Coronary artery (tissue), 2 donors: ENCODE results near the gene NT5C3B.

ENCODE experiments used
- DNase-seq: peaks from one replicate; pipeline ENCODE4 v3.0.0-alpha.2; 2017; ENCODE audit warnings: low spot score
- H3K27ac ChIP-seq, 2 donors: fragments of 200-600 bp; sonication (generic); one replicate each; pipeline ENCODE4 v1.5.1; 2016 to 2019
- H3K4me3 ChIP-seq: fragments of 200-600 bp; sonication (generic); 2 replicates; pipeline ENCODE4 v1.5.1; 2016; ENCODE audit warnings: mild to moderate bottlenecking, moderate library complexity
- CTCF ChIP-seq: fragments of 200-600 bp; sonication (generic); IDR thresholded peaks from one replicate; pipeline ENCODE4 v1.5.1; 2019; ENCODE audit warnings: antibody characterized with exemption

Gene NT5C3B

DNA sequence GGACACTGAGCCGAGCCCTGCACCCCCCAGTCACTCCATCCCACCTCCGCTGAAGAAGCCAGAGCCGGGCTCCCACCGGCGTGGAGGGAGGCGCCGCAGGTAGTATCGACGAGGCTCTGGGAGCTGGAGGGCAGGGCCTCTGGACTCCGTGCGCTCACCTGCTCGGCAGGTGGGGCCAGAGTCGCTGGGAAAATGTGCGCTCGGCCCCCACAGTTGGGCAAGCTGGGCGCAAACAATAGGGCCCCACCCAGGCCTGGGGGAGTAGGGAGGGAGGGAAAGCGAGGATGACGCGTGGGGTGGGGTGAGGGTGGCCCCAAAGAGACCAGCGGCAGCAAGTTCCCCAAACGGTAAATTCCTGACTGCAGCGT lies 50.2 kb downstream of the NT5C3B start:
- DNase-seq: no peak
- Histone ChIP-seq H3K27ac (peak overlapping the region; percentile 72 to 84), H3K4me3 (peak overlapping the region; percentile 87)
- TF ChIP-seq CTCF: no peak

- H3K4me3 ChIP-seq: peak overlapping the region; percentile 87
- TF ChIP-seq CTCF: no peak
- no peak for DNase-seq
- H3K27ac ChIP-seq: peak overlapping the region; percentile 72 to 84
Measured at GRCh38 chr17:41785091-41785858, 50.8 kb downstream of the NT5C3B start.

GRCh38 chr17:41784207-41784744 lies 51.8 kb downstream of the NT5C3B start:
- H3K4me3 ChIP-seq: peak overlapping the region; percentile 87
- TF ChIP-seq CTCF: no peak
- H3K27ac ChIP-seq: peak overlapping the region; percentile 51 to 84
- no peak for DNase-seq

GRCh38 chr17:41782142-41782541 lies 53.9 kb downstream of the NT5C3B start:
- peak overlapping the region; percentile 77 to 88 for H3K27ac ChIP-seq
- DNase-seq: peak; percentile 85
- H3K4me3 ChIP-seq: peak overlapping the region; percentile 33

DNA sequence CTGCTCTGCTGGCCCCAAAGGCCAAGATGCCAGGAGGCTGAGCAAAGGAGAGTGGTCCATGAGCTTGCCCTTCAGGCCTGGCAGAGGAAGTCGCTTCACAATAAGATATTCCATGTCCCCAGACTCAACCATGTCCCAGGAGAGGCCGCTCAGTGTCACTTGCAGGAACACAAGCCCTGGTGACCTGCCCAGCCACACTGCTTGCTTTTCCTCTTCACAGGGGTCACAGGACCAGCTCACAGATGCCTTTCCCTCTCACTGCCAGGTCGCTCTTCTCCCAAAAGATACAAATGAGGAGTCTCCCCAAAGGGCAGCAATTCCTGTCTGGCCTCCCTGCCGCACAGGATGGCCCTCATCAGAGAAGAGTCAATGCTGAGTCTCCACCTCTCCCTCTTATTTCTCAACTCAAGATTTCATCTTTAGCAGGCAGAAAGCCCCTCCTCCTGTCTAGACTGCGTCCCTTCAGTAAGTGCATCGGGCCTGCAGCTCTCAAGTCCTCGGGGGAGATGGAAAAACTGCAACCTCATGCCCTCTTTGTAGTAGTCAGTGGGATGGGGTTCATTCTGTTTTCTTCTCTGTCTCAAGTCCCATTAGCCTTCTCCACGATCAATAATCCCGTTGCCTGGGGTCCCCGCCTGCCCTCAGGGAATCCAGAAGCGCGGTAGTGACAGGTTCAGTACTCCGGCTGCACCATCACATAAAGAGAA lies 54.5 kb downstream of the NT5C3B start:
- DNase-seq: no peak
- Histone ChIP-seq H3K4me3 (no peak overlapping the region), H3K27ac (peak overlapping the region; percentile 77 to 88)
- no peak for TF ChIP-seq CTCF

More at GRCh38 chr17:41782142-41782541, 53.9 kb downstream of the NT5C3B start:
- TF ChIP-seq CTCF: no peak

DNA sequence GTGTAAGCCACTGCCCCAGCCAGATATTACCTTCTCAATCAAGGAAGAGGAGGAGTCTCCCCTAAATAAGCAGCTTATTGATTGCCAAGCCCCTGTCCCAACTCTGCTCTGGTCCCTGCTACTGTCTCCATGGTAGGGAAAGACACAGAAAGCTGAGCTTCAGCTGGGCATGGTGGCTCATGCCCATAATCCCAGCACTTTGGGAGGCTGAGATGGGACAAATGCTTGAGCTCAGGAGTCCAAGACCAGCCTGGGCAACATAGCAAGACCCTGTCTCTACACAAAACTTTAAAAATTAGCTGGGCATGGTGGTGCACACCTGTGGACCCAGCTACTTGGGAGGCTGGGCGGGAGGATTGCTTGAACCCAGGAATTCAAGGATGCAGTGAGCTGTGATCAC lies 56.1 kb downstream of the NT5C3B start:
- no peak for TF ChIP-seq CTCF
- Histone ChIP-seq H3K27ac (no peak overlapping the region), H3K4me3 (no peak overlapping the region)
- DNase-seq: no peak
